Fibroblast of skin of left quadriceps (primary cell): Measurements from ENCODE around the gene HOXB2.

ENCODE experiments used
- DNase-seq, 2 experiments: peaks; one replicate each; pipeline ENCODE4 v3.0.0-alpha.2; 2013; ENCODE audit warnings: low read depth in 2 of 2

The HOXB2 gene

DNA sequence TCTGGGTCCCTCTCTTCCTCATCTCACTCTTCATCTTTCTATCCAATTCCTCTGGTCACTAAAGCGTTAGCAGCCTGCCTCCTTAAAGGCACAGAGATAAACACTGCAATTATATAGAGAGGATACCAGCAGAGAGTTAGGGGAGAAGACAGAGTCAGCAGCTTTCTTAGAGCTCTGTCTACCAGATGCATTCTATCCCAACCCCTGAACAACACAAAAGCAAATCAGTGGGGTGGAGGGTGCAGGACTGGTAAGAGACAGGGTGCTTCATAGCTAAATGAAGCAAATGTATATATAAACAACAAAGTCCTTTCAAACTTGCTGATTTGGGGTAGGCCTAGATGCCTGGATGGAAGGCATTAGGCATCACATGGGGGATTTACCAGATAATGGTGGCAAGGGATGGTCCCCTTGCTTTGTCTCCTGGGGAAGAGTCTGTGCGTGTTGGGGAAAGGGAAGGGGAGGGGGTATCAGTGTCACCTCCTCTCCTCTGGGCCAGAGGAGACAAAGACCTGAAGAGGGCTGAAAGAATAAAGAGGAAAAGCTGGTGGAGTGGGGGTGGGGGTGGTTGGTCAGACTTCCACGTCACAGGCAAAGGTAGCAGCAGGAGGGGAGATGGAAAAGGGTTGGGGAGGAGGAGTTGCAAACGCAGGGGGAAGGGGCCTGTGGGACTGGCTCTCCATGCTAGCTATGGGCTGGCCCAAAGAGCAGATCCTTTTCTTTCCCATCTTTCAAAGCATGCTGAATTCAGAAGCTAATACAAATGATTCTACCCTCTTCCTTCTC, 21.2 kb upstream of the HOXB2 start:
- DNase-seq = no peak

DNA sequence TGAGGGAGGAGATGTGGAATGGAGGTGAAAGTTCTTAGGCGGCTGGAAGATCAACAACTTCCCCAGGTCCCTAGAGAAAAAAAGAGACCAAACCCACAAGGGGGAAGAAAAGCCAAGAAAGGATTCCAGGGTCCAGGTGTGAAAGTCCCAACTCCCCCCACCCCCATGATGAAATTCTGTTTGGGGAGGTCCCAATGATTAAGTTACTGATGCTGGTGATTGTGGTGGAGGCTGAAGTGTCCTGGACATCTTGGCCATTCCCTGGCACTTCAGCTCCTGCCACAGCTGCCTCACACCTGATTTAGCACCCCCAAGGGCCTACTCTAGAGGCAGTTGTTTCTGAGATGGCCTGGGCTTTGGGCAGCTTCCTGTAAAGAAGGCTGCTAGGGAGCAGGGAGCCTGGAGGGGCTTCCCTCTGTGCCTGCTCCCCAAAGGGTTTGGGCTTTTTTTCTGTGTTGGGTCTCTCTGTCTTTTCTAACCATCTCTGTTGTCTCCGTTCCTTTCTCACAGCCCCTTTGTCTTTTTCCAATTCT, 20.2 kb upstream of the HOXB2 start:
- no peak for DNase-seq

DNA sequence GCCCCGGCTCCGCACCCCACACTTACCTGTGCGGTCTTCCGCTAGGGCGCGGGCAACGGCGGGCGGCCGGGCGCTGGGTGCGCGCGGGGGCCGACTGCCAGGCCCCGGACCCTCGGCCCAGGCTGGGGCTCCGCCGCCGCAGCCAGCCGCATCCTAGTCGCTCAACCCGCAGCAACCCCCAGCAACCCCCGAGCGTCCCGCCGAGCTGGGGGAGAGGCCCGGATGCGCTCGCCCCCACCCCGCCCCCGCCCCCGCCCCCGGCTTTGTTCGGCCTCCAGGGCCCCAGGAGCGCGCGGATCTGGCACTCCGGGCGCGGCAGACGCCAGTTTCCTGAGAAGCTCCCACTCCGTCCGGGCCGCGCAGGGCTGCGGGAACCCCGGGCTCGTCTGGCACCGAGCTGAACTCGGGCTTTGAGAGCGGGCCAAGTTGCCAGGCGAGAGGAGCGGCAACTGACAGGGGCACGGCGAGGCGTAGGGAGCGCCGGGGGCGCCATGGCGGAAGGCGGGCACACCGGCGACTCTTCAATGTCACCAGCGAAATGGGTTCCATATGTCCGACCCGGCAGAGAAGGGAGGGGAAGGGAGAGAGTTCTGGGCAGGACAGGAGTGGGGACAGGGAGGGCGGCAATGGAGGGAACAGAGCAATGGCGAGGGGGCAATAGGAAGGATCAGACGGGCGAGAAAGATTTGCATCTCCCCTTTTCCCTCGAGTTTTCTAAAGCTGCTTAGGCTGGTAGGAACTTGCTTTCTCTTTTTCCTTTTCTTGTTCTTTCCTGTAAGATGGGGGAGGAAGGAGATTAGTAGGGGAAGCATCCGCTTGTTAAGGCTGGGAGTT, 19.5 kb upstream of the HOXB2 start:
- no peak for DNase-seq

DNA sequence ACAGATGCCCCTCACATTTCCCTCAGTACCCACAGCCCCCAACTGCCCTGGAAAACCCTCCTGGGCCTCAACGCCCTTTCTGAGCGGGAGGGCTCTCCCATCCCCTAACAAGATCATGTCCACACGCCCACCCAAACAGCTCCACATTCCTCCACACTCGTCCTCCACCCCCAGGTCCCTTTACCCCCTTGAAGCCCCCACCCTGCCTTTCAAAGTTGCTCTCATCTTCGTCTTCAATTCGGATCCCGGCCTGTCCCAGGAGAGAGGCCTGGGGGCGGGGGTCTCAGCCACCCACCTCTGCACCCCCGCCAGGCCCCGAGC, 18.9 kb upstream of the HOXB2 start:
- DNase-seq = no peak

DNA sequence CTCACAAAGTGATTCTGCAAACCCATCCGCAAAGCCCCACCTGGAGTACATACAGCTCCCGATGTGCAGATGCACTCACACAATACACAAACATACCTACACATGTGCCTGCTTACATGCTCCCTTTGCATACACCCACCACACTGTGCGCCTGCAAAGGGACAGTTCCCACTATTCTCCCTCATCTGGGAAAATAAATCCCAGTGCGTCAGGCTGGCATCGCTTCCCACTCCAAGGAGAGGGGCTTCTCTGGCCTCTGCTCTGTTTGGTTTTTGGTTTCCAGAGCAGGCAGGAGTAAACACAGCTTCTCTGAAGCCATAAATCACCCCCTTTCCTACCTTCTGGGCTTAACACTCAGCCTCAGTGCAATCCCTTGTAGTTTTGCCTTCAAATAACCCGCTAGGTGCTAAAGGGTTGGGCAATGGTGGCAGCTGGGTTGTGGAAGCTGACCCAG, 18.5 kb upstream of the HOXB2 start:
- no peak for DNase-seq

DNA sequence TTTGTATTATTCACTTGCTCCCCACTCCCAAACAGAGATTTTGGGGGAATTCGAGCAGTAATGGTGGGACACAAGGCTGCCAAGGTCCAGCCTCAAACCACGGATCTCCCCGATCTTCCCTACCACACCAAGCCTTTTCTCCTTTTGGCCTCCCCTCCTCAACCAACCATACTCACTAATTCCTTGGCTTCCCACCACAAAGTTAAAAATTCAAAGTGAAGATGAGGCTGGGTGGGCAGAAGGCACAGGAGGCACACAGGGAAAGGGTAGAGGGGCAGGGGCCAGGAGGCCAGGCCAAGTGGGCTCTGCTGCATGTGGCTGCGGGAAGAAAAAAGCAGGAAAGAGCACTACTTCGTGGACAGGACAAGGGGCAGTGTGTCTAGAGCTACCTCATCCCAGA, 18.0 kb upstream of the HOXB2 start:
- no peak for DNase-seq

DNA sequence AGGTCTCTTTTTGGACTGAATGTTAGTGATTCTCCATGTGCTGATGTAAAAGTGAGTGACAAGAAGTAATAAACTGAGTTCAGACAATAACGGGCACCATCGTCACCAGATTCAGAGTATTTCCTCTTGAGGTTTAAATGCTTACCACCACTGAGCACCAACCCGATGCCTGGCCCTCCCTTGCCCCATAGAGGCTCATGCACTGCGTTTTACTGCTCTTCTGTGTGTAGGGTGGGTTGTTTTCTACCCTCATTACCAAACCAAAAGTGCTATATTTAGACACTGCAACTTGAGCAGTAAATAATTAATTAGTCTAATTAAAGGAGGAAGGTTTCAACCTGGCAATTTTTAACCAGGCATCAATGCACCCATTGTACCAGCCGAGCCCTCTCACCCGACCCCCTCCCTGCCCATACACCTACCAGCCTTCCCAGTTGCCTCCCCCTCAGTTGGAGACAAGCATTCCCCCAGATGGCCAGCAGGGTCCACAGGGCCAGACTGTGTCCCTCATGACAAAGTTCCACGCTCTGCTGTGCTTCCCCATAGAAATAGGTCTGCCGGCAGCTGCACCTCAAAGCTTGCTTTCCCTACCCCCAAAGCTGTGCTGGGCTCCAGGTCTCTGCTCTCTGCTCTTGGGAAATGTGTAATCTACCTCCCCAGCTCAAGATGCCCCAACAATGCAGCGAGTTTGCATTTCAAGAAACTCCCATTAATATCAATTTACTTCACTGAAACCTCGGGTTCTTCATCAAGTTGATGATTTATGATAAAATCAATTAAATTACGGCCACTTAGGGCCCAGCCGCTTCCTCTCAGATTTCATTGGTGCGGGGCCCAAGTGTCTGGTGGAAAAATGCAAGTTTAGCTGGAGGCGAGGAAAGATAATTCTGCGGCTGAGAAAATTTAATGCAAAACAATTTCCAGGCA, 17.2 kb upstream of the HOXB2 start:
- DNase-seq = peak; percentile 85 to 86

DNA sequence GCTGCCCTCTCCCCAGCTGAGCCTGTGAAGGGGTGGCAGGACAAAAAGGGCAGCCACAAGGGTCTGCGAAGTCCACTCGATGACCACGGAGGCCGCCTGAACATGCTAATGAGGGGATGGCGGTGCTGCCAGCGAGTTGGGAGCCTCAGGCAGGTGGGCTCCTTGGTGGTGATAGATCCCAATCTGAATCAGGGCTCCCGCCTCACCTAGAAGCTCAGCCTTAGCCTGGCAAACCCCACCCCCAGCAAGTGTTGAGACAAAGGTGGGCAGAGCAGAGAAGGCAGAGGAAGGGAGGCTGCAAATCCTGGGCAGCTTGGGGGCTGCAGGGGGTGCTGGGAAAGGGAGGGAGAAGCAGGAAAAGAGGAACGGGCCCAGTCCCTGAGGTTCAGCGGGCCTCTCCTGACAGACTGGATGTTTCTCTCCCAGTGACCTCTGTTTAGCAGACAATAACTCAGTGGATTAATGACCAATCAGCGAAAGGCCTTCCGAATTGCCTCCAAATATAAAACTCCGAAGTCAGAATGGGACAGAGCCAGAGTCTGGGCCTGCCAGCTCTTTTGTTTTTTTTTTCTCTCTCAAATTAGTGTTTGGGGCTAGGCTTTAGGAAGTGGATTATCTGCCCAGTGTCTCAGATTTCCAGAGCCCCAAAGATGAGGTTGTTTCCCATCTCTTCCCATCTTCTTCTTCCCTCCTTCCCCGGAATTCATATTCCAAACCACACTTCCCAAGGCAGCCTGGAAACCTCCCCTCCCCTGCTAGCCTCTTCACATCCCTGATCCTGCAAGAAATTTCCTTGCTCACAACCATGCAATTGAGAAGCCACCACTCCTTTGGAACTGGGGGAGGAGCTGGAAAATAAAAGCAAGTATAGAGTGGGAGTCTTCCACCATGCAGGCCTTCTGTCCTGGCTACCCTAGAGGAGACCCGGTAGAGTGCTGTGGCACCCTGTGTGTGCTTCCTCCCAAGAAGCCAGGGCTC, 15.2 kb upstream of the HOXB2 start:
- no peak for DNase-seq

DNA sequence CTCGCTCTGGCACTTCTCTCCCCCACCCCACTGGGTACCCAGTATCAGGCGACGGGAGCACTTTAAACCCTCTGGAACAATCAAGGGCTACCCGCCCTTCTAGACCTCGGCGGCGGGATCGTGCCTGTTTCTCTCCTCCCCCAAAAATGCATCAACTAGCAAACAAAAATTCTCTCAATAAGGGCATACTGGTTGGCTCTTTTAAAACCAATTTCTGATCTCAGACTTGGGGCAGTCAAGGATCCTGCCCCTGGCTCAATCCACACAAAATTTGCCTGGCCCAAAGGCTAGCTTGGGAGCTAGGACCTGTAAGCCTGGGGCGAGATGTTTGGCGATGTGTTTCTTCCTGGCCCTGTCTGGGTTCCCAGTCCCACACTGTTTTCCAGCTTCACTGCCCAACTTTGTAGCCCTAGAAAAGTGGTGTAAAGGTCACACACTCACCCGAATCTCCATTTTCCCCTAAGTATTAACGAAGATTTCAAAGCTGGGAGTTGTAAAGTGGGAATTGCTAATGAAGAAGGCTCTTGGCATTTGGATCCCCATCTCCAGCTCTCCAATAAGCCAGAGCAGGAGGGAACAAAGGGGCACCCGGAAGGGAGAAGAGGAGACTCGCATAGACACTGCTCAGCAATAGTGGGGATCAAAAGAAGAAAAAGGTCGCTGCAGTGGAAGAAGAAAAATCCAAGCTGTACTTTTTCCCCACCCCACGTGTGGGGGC, 14.4 kb upstream of the HOXB2 start:
- no peak for DNase-seq

DNA sequence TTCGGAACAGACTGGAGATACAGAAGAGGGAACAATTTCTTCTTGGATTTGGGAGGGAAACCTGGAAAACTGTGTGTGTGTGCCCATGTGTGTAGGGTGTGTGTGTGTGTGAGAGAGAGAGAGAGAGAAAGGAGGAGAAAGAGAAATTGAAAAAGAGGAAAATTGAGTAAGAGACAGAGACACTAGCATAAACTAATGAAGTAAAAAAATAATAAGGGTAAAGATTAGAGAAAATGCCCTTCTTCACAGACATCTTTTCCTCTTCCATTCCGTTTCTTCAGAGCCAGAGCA, 13.9 kb upstream of the HOXB2 start:
- no peak for DNase-seq

DNA sequence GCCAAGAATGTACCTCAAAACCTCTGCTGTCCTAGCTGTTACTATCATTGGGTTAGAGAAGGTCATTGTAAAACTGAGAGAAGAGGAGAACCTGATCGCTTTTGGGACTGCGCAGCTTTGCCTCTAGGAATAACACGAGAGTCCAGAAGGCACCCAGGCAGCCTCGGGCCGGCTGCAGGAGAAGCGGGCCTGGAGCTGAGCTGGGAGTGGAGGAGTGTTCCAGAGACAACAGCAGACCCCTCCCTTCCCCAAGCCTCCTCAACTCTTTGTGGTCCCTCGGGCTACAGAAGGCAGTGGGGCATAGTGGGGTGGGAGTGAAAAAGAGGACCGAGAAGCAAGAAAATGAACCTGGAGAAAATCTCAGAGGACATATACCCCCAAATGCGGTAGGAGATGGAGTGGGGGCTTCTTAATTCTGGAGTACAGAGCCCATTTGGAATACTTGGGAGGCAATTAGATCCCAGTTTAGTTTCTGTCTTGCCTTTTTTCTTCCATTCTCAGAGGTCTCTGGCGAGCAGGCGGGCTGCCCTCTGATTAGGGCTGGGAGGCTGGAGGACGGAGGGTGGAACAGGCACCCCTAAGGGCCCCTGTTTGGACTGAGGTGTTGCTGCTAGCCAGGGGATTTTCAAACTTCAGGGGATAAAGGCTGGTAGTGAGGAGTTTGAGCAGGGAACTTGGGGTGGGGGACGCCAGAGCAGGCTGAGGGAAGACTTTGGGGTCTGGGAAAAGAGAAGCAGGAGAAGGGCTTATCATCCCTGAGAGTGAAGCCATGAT, 13.3 kb upstream of the HOXB2 start:
- DNase-seq = no peak

DNA sequence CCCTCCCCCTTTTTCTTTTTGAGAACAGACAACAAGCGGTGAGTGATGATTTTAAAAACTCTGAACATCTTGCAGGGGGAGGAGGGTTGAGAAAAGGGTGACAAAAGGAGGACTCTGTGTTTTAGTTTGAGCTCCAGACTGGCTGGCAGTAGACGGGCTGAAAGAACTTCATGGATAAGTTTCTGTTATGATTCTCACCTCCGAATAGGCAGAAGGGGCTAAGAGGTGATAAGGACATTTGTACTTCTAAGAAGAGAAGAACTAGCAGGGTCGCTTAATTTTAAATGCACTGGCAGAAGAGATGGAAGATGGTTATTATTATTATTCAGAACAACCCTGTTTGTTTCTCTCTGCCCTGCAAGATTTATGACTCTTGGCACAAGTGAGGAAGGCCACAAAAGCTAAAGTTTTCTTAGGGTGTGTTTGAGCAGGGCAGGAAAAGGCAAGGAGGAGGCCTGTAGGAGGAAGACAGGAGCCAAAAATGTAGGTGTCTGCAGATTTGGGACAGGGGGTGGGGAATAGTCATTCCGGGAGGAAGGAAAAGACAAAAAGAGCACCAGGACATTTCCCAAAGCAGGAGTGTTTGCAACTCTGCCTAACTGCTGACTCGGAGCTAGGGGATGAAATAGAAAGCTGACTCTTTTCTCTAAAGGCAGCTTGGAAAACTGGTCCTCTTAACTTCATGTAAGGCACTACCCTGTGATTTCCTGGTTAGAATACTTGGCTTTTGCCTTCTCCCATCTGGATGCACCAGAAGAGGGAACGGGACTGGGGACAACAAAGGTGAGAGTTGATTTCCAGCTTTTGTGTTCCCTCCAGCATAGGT, 11.9 kb upstream of the HOXB2 start:
- DNase-seq = no peak

DNA sequence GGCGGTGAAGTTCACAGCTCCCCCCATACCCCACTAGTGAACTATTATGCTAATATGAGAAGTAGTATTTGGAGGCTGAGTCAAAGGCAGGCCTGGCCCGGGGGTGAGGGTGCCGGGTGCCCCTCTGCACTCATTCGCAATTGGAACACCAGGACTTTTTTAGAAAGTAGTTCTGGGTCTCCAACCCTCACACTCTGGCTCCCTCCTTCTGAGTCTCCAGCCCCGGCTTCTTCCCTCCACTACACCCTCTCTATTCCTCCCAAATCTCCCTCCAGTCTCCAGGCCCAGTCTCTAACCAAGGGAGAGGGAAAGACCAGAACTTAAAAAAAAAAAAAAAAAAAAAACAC, 11.3 kb upstream of the HOXB2 start:
- DNase-seq = no peak

DNA sequence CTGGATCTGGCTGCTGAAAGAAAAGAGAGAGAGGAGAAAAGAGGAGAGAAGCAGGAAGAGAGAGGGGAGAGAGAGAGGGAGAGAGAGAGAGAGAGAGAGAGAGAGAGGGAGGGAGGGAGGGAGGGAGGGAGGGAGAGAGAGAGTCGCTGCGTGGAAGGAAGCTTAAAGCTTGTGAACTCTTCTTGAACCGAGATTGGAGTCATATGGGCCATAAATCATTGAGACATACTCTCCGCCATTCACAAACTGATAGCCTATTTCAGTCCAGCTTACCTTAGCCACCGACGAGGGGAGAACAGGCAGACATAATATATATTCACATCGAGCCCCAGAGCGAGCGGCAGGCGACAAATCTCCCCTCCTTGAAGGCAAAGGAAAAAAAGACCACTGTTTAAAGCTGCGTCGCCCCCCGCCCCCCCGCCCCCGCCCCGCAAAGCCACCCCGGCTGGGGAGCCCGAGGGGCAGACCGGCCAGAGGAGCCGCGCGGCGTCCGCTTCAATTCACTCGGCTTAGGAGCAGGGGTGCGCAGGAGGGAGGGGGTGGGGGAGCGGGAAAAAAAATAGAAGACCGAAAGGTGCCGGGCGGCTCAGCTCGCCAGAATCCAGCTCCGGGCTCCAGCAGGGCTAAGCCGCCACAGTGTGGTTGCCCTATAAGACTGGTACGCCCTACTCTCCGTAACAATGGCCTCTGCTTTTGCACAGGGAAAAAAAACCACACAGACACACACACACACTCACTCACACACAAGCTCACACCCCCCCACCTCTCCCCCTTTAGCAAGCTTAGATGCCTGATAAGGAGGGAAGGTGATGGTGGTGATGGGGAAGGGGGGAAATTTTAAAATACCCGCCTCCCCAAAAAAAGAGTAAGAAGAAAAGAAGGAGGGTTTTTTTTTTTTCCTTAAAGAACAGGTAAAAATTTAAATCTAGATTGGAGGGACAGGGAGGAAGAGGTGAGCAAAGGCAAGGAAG, 10.6 kb upstream of the HOXB2 start:
- DNase-seq = peak; percentile 92 to 93

DNA sequence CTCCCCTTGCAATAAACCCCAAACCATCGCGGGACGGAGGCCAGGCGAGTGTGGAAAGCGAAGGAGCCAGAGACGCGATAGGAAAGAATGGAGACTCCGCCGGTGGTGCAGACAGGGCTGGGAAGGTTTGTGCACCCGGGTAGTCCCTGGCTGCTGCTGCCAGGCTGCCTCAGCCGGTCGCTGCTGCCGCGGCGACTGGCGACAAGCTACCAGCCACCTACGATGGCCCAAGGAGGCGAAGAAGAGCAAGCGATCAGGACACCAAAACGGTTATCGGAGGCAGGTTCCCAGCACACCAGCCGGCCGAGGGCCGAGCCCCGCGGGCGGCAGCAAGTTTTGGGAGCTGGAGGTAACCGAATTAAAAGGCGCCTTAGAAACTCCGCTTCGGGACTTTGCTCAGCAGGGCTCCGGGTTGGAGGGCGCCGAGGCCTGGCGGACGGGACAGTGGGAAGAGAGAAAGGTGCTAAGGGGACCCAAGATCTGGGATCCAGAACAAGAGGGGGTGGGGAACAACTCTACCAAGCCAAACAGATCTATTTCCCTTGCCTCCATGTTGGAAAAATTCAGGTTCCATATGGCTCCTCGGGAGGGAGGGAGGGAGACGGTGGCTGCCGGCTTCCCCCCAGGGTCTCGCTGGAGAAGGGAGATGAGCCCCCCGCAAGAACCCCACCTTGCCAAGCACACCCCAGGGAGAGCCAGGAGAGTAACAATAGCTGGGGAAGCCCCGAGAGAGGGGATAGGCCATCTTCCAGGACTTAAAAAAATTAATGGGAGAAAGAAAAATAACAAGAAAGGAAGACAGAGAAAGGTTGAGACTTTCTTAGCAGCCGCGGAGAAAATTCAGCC, 9.7 kb upstream of the HOXB2 start:
- DNase-seq = no peak

DNA sequence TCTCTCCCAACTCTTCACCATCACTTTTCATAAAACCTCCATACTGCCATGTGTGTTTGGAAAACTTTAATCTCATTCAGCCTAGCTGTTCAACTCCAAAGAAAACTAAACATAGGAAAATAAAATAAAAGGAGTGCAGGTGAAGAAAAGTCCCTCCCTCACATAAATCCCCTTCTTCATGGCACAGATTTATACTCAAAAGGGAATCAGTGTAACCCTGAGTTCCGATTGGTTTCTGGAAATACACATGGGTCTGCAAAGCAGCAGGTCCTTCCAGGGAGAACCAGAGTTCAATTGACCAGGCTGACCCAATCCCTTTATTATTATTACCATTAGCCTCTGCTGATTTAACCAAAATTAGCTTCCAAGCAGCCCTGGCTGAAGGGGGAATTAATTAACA, 8.9 kb upstream of the HOXB2 start:
- DNase-seq = no peak

DNA sequence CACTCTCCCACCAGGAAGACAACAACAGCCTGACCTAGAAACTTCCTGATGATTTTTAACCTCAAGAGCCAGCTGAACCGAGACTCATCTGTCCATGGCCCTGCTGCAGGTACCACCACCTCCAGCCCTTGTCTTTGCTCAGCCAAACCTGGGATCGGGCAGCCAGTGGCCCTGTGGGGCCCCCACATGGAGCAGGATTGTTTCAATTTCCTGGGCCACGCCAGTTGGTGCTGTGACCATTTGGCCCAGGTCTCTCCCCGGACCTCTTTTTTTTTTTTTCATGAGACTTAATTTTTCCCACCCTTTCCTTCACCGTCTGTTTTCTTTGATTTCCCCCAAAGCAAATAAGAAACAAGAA, 8.3 kb upstream of the HOXB2 start:
- DNase-seq = no peak
